ENCODE results near the gene VTN.
"Not testable (repeated sequence)": the region's sequence is repeated elsewhere in the genome, so short reads cannot be mapped to it uniquely, and the experiment has no call there.

The VTN gene

DNA sequence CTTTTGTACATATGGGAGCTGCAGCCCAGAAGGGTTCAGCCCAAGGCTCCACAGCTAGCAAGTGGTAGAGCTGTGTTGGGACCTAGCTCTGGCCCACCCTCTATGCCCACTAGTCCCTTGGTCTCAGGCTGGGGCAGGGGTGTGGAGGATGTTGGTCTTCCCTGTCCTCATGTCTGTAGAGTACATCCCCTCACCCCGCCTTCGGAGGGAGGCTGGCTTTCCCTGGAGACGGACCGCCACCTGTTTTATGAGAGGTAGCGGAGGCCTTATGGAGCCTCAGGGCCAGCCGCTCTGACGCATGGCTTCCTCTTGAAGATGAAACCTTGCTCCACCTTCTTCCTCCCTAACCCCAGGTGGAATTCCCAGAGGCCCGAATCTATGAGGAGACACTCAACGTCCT, 26.1 kb downstream of the VTN start:
- peak overlapping the region; percentile 95 for H3K27ac ChIP-seq
- ChIA-PET POLR2A (ENCODE audit: low non-redundant PET) (no interaction called here), CTCF (no interaction called here)
- TF ChIP-seq CTCF (conservative IDR thresholded peaks at IDR 0.05; ENCODE audit: low read depth), result no peak
- no peak for DNase-seq (ENCODE audit: low spot score)

DNA sequence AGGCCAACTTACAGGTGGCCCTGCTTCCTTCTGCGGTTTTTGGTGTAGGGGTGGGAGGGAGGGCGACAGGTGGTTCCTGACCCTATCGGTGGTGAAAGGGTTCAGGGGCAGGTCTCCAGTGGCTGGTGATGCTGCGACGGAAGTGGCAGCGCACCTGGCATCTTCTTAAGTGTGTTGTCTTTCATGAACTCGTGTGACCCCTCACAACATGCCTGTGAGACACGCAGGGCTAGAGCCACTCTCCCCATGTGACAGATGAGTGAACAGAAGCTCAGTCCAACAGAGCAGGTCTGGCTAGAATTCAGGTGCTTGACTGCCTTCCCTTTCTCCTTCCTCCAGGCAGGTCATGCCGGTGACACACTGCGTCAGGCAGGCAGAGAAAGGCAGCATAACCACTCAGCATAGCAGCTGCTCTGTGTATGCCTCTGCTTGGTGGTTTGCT, 26.6 kb downstream of the VTN start:
- no peak for TF ChIP-seq CTCF (conservative IDR thresholded peaks at IDR 0.05; ENCODE audit: low read depth)
- DNase-seq (ENCODE audit: low spot score), result no peak
- H3K27ac ChIP-seq, result peak overlapping the region; percentile 95
- ChIA-PET POLR2A (ENCODE audit: low non-redundant PET) (no interaction called here), CTCF (no interaction called here)

DNA sequence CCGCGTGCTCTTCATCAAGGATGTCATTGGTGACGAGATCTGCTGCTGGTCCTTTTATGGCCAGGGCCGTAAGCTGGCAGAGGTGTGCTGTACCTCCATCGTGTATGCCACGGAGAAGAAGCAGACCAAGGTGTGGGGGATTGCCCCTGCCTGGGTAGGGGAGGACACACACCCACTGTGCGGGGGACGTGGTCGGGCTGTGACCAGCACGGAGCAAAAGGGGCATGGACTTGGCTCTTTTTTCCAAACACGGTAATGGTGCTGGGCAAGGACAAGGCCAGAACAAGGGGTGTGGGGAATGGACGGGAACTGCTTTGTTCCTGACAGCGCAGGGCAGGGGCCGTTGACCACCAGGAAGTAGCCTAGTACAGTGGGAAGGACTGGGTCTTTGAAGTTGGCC, 27.8 kb downstream of the VTN start:
- DNase-seq (ENCODE audit: low spot score), result no peak
- POLR2A ChIA-PET (ENCODE audit: low non-redundant PET), result no interaction called here
- peak overlapping the region; percentile 95; the same call in 1 of the 2 replicates for H3K27ac ChIP-seq
- no peak for TF ChIP-seq CTCF (conservative IDR thresholded peaks at IDR 0.05; ENCODE audit: low read depth)
- CTCF ChIA-PET, result no interaction called here

- POLR2A ChIA-PET (ENCODE audit: low non-redundant PET), result no interaction called here
- TF ChIP-seq CTCF (conservative IDR thresholded peaks at IDR 0.05; ENCODE audit: low read depth), result no peak
- no peak for DNase-seq (ENCODE audit: low spot score)
- H3K27ac ChIP-seq, result peak overlapping the region; percentile 87; the same call in 1 of the 2 replicates
- CTCF ChIA-PET, result no interaction called here
These were observed 28.6 kb downstream of the VTN start for GRCh38 chr17:28341516-28341915.

GRCh38 chr17:28340374-28340773, 29.7 kb downstream of the VTN start:
- ChIA-PET CTCF (interaction anchor here (0.6 kb wide), 1 partner anchor 111 kb away, joined by 3 read pairs; no protein-coding TSS in a partner anchor), POLR2A (ENCODE audit: low non-redundant PET) (no interaction called here)
- DNase-seq (ENCODE audit: low spot score), result no peak
- no peak for TF ChIP-seq CTCF (conservative IDR thresholded peaks at IDR 0.05; ENCODE audit: low read depth)
- peak overlapping the region; percentile 87 for H3K27ac ChIP-seq

- CTCF ChIA-PET, result no interaction called here
- POLR2A ChIA-PET (ENCODE audit: low non-redundant PET), result interaction anchor here (0.6 kb wide), 1 partner anchor 14 kb away, joined by 5 read pairs; no protein-coding TSS in a partner anchor
- H3K27ac ChIP-seq, result peak overlapping the region; percentile 87
- TF ChIP-seq CTCF (conservative IDR thresholded peaks at IDR 0.05; ENCODE audit: low read depth), result no peak
- DNase-seq (ENCODE audit: low spot score), result no peak
These were observed 30.7 kb downstream of the VTN start for GRCh38 chr17:28339431-28339830.

DNA sequence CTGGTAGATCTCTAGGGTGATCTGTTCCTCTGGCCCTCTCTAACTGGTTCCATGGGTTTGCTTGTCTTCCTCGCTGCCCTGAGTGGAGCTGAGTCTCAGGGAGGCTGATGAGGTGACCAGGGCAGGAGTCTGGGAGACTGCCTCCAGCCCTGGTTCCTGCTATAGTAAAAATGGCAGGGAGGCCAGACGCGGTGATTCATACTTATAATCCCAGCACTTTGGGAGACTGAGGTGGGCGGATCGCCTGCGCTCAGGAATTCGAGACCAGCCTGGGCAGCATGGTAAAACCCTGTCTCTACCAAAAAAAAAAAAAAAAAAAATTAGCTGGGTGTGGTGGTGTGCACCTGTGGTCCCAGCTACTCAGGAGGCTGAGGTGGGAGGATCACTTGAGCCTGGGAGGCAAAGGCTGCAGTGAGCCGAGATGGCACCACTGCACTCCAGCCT, 31.3 kb downstream of the VTN start:
- H3K27ac ChIP-seq, result peak overlapping the region; percentile 87
- ChIA-PET POLR2A (ENCODE audit: low non-redundant PET) (interaction anchor here (0.6 kb wide), 1 partner anchor 14 kb away, joined by 5 read pairs; no protein-coding TSS in a partner anchor), CTCF (interaction anchor here (1.2 kb wide), 1 partner anchor 78 kb away, joined by 3 read pairs; no protein-coding TSS in a partner anchor)
- DNase-seq (ENCODE audit: low spot score), result not testable (repeated sequence)
